ENCODE results near the gene HOXD13. TPM values are rescaled to one million over a fixed set of nuclear protein-coding genes. Genes with fewer than 3 reads are reported as not detected.

HOXD13 gene
- total and polyA plus RNA-seq, 2 donors (not counting 3 experiments of a cell fraction or from before 2014, with no cell fraction given): not detected

DNA sequence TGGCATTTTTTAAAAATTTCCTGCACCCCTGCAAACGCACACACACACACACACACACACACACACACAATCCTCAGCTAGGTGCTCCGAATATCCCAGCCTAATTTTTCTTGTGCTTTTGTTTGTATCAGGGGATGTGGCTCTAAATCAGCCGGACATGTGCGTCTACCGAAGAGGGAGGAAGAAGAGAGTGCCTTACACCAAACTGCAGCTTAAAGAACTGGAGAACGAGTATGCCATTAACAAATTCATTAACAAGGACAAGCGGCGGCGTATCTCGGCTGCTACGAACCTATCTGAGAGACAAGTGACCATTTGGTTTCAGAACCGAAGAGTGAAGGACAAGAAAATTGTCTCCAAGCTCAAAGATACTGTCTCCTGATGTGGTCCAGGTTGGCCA is 1.8 kb downstream of the HOXD13 start:
- H3K9me3 ChIP-seq (replicated peaks; ENCODE audit: control insufficient read depth, insufficient read depth, low read length): no peaks in the 10 kb centered on the region
- H3K79me2 ChIP-seq (ENCODE audit: control insufficient read depth, insufficient read depth, low read length): no peaks in the 10 kb centered on the region
- no peaks in the 10 kb centered on the region for H3K36me3 ChIP-seq (ENCODE audit: control insufficient read depth in 2 of 2, extremely low read depth in 1 of 2, insufficient read depth in 2 of 2, low read length in 2 of 2)
- H3K4me1 ChIP-seq (ENCODE audit: control insufficient read depth, extremely low read depth, insufficient read depth, low read length): peaks cover 5% of the 10 kb centered on the region
- H4K20me1 ChIP-seq (replicated peaks; ENCODE audit: control insufficient read depth, extremely low read depth, insufficient read depth, low read length): peaks cover 6% of the 10 kb centered on the region
- intact Hi-C loops (cut with micrococcal nuclease): no loop called here
- no peak overlapping the region for H3K4me2 ChIP-seq (ENCODE audit: insufficient read depth, low read length)
- H2AFZ ChIP-seq (ENCODE audit: low read depth, low read length): no peak overlapping the region
- POLR2A ChIA-PET: no interaction called here
- H3K4me3 ChIP-seq (replicated peaks in 1 of 3; ENCODE audit: insufficient read depth in 1 of 3, low read depth in 1 of 3, low read length in 3 of 3): no peak overlapping the region
- H3K9ac ChIP-seq (replicated peaks; ENCODE audit: extremely low read depth, insufficient read depth, low read length): no peak overlapping the region
- CTCF ChIA-PET: interaction anchor here (0.6 to 6.0 kb wide), 8 partner anchors 9 to 843 kb away, joined by 3 to 113 read pairs (median 4); no protein-coding TSS in a partner anchor
- peaks cover 87 to 97% of the 10 kb centered on the region in 2 experiments for H3K27me3 ChIP-seq (ENCODE audit: control insufficient read depth in 2 of 2, insufficient read depth in 2 of 2, low read length in 2 of 2)
- H3K27ac ChIP-seq (ENCODE audit: insufficient read depth, low read depth, low read length): no peak overlapping the region
- dilution Hi-C loops (cut with MboI; ENCODE audit: extremely low pct_ligation_motif_present, low sequenced_read_pairs): no loop called here
- FAIRE-seq: no peak
- TF ChIP-seq EZH2 (IDR thresholded peaks at IDR 0.05; ENCODE audit: borderline replicate concordance, low read depth, low read length, severe bottlenecking) (no peak), CTCF (IDR thresholded peaks at IDR 0.05; ENCODE audit: extremely low read depth in 1 of 2, insufficient read depth in 1 of 2, low read depth in 1 of 2, low read length in 2 of 2) (no peak), FOS (IDR thresholded peaks at IDR 0.05; ENCODE audit: borderline replicate concordance, insufficient read depth, low read length) (no peak), POLR2AphosphoS5 (IDR thresholded peaks at IDR 0.05; ENCODE audit: insufficient read depth, low read depth, low read length) (no peak), MYC (IDR thresholded peaks at IDR 0.05; ENCODE audit: low read depth, low read length) (no peak), POLR2A (IDR thresholded peaks at IDR 0.05; ENCODE audit: low read depth, low read length) (no peak), JUN (IDR thresholded peaks at IDR 0.05; ENCODE audit: borderline replicate concordance, insufficient read depth, insufficient read length, low read depth) (no peak), GATA2 (IDR thresholded peaks at IDR 0.05; ENCODE audit: insufficient read depth, insufficient read length, low read depth, low read length) (no peak)
- TF ChIP-seq, protein P1, sequence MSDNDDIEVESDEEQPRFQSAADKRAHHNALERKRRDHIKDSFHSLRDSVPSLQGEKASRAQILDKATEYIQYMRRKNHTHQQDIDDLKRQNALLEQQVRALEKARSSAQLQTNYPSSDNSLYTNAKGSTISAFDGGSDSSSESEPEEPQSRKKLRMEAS (IDR thresholded peaks at IDR 0.05; ENCODE audit: insufficient read depth, insufficient read length): no peak
- BruUV-seq (replicated peaks): no TSS peak
- no peak for DNase-seq (ENCODE audit: low read depth, low spot score)
- H3K9me1 ChIP-seq (replicated peaks; ENCODE audit: control insufficient read depth, extremely low read depth, insufficient read depth, low read length): no peaks in the 10 kb centered on the region
